Central memory CD8-positive, alpha-beta T cell (primary cell): ENCODE results near the gene PPP1R1B.

Experiments
- ATAC-seq: fragments of 150-1000 bp; cut with Tn5 transposase; replicated peaks from 2 replicates; pipeline ENCODE4 v1.10.0; 2022; ENCODE audit warnings: mild to moderate bottlenecking, moderate FRiP score, moderate number of reproducible peaks; ENCODE audit not compliant: poor library complexity, severe bottlenecking; ENCODE audit errors: extremely low read depth
- DNase-seq, 2 donors: peaks; one replicate each; pipeline ENCODE4 v3.0.0; 2021; ENCODE audit warnings: low spot score in 2 of 2
- H3K27ac Mint-ChIP-seq: one replicate; pipeline ENCODE4 v1.8.0; 2022; ENCODE audit warnings: low read depth, mild to moderate bottlenecking, moderate library complexity, mixed read lengths
- H3K27me3 Mint-ChIP-seq: one replicate; pipeline ENCODE4 v1.8.0; 2022; ENCODE audit warnings: mixed read lengths
- H3K36me3 Mint-ChIP-seq: one replicate; pipeline ENCODE4 v1.8.0; 2022; ENCODE audit warnings: mild to moderate bottlenecking, moderate library complexity, mixed read lengths; ENCODE audit not compliant: insufficient read depth
- H3K4me1 Mint-ChIP-seq: one replicate; pipeline ENCODE4 v1.8.0; 2022; ENCODE audit warnings: mixed read lengths
- H3K4me3 Mint-ChIP-seq: one replicate; pipeline ENCODE4 v1.8.0; 2022; ENCODE audit warnings: mild to moderate bottlenecking, moderate library complexity, mixed read lengths
- H3K9me3 Mint-ChIP-seq: one replicate; pipeline ENCODE4 v1.8.0; 2022; ENCODE audit warnings: mixed read lengths

Gene PPP1R1B

GRCh38 chr17:39647256-39647655 lies 20.5 kb downstream of the PPP1R1B start:
- Mint-ChIP-seq H3K36me3 (peaks cover 9% of the 10 kb centered on the region), H3K4me3 (no peak overlapping the region), H3K9me3 (no peaks in the 10 kb centered on the region), H3K27me3 (no peaks in the 10 kb centered on the region), H3K4me1 (peaks cover 67% of the 10 kb centered on the region), H3K27ac (no peak overlapping the region)
- DNase-seq (no peak), ATAC-seq (no peak)

DNA sequence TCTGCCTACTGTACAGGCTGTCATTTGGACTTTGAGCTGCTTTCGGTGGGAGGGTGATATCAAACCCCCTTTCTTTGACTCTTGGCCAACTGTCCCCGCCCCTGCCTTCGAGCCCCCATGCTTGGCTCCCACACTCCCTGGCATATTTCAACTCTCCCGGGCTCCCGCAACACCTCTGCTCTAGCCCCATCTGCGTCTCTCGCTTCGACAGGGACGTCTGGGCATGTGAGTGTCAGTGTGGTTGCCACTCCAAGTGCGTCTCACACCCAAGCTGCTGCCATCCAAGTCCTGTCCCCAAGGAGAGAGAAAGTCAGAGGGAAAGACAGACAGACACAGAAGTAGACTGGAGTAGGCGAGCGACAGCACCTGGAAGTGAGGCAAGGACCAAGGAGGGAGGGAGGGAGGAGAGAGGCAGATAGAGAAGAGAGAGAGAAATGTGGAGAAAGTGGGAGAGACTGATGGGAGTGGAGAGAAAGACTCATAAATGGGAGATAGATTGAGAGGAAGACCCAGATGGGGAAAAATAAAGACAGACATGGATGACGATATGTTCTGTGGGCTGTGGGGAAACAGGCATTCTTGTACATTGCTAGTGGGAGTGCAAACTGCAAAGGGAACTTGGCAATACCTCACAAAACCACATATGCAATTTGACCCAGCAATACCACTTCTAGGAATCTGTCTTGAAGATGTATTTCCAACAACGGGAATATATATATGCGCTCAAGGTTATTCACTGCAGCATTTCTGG lies 22.0 kb downstream of the PPP1R1B start:
- Mint-ChIP-seq H3K27me3 (no peaks in the 10 kb centered on the region), H3K36me3 (peaks cover 12% of the 10 kb centered on the region), H3K4me3 (no peak overlapping the region), H3K4me1 (peaks cover 60% of the 10 kb centered on the region), H3K9me3 (no peaks in the 10 kb centered on the region), H3K27ac (peak overlapping the region; percentile 50)
- DNase-seq (no peak), ATAC-seq (no peak)

- Mint-ChIP-seq H3K27ac (peak overlapping the region; percentile 49), H3K9me3 (no peaks in the 10 kb centered on the region), H3K4me3 (no peak overlapping the region), H3K27me3 (no peaks in the 10 kb centered on the region), H3K4me1 (peaks cover 46% of the 10 kb centered on the region), H3K36me3 (peaks cover 13% of the 10 kb centered on the region)
- no peak for ATAC-seq
- no peak for DNase-seq
Observed at GRCh38 chr17:39650121-39650579, 23.4 kb downstream of the PPP1R1B start.

GRCh38 chr17:39651923-39652586 lies 25.3 kb downstream of the PPP1R1B start:
- ATAC-seq (no peak), DNase-seq (no peak)
- peak overlapping the region; percentile 80 for H3K27ac Mint-ChIP-seq
- no peaks in the 10 kb centered on the region for H3K9me3 Mint-ChIP-seq
- H3K27me3 Mint-ChIP-seq: no peaks in the 10 kb centered on the region
- peaks cover 39% of the 10 kb centered on the region for H3K4me1 Mint-ChIP-seq
- no peak overlapping the region for H3K4me3 Mint-ChIP-seq
- H3K36me3 Mint-ChIP-seq: peaks cover 17% of the 10 kb centered on the region

DNA sequence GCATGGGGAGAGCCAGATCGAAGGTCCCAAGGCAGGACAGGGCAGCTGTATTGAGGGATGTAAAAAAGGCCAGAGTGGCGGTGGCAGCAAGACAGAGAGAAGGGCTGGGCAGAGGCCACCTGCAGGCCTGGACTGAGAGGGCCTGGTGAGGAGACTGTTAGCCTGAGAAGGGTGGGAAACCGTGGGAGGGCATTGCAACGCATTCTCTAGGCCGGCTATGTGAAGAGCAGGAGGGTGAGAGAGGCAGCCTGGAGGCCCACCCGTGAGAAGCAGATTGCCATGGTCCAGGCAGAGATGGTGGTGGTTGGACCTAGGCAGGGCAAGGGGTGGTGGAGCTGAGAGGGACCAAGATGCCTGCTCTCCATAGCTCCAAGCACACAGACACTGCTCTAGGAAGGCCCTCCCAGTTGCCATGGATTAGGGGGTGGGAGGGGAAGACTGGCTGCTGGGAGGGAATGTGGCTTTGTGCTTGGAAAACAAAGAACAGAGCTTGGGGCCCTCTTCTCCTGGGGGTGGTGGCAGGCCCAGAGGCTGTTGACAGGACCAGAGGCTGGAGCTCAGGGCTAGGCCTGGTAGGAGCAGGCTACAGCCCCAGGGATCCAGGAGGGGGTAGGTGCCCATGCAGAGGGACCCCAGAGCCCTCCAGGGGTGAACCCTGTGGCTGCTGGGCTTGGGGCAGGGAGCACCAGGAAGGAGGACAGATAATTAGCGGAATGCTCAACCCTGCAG lies 26.0 kb downstream of the PPP1R1B start:
- H3K27ac Mint-ChIP-seq: peak overlapping the region; percentile 80
- ATAC-seq (no peak), DNase-seq (no peak)
- H3K4me3 Mint-ChIP-seq: no peak overlapping the region
- H3K27me3 Mint-ChIP-seq: no peaks in the 10 kb centered on the region
- H3K36me3 Mint-ChIP-seq: peaks cover 19% of the 10 kb centered on the region
- no peaks in the 10 kb centered on the region for H3K9me3 Mint-ChIP-seq
- H3K4me1 Mint-ChIP-seq: peaks cover 39% of the 10 kb centered on the region

DNA sequence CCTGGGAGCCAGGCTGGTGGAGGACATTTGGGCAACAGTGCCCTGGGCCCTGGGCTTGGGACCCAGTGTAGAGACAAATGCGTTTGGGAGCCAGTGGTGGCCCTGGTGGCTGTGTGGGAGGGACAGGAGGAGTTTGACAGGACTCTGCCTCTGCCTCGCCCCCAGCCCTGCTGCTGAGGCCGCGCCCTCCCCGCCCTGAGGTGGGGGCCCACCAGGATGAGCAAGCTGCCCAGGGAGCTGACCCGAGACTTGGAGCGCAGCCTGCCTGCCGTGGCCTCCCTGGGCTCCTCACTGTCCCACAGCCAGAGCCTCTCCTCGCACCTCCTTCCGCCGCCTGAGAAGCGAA lies 26.5 kb downstream of the PPP1R1B start:
- H3K4me1 Mint-ChIP-seq: peaks cover 39% of the 10 kb centered on the region
- H3K9me3 Mint-ChIP-seq: no peaks in the 10 kb centered on the region
- H3K27me3 Mint-ChIP-seq: no peaks in the 10 kb centered on the region
- peak overlapping the region; percentile 87 for H3K27ac Mint-ChIP-seq
- ATAC-seq (no peak), DNase-seq (no peak)
- peaks cover 18% of the 10 kb centered on the region for H3K36me3 Mint-ChIP-seq
- H3K4me3 Mint-ChIP-seq: no peak overlapping the region

GRCh38 chr17:39653662-39654331 lies 27.0 kb downstream of the PPP1R1B start:
- Mint-ChIP-seq H3K27ac (peak overlapping the region; percentile 87), H3K4me1 (peaks cover 34% of the 10 kb centered on the region), H3K27me3 (no peaks in the 10 kb centered on the region), H3K36me3 (peaks cover 18% of the 10 kb centered on the region), H3K4me3 (no peak overlapping the region), H3K9me3 (no peaks in the 10 kb centered on the region)
- ATAC-seq (peak; percentile 78), DNase-seq (peak; percentile 68 to 79)

GRCh38 chr17:39655105-39655504 lies 28.4 kb downstream of the PPP1R1B start:
- Mint-ChIP-seq H3K4me1 (peaks cover 26% of the 10 kb centered on the region), H3K27ac (no peak overlapping the region), H3K9me3 (no peaks in the 10 kb centered on the region), H3K27me3 (no peaks in the 10 kb centered on the region), H3K36me3 (peaks cover 19% of the 10 kb centered on the region), H3K4me3 (no peak overlapping the region)
- no peak for DNase-seq
- no peak for ATAC-seq

DNA sequence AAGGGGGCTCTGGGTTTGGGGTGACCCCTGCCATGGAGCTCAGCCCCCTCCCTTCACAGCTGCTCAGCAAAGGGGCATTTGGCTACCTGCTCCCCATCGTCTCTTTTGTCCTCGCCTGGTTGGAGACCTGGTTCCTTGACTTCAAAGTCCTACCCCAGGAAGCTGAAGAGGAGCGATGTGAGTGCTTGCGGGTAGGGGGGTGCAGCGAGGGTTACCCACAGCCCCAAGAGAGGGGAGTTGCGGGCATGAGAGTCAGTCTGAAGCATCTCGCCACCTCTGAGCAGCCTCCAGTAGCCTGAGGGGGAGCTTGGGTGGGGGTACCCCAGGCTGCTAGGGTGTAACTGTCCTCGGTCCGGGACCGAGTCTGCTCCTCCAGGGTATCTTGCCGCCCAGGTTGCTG lies 31.6 kb downstream of the PPP1R1B start:
- Mint-ChIP-seq H3K4me3 (no peak overlapping the region), H3K4me1 (no peaks in the 10 kb centered on the region), H3K27me3 (no peaks in the 10 kb centered on the region), H3K36me3 (peaks cover 21% of the 10 kb centered on the region), H3K9me3 (no peaks in the 10 kb centered on the region), H3K27ac (no peak overlapping the region)
- no peak for DNase-seq
- ATAC-seq: no peak

- Mint-ChIP-seq H3K36me3 (peaks cover 20% of the 10 kb centered on the region), H3K27ac (no peak overlapping the region), H3K27me3 (no peaks in the 10 kb centered on the region), H3K4me1 (peaks cover 1% of the 10 kb centered on the region), H3K9me3 (no peaks in the 10 kb centered on the region), H3K4me3 (no peak overlapping the region)
- no peak for ATAC-seq
- no peak for DNase-seq
Observed at GRCh38 chr17:39658760-39659159, 32.0 kb downstream of the PPP1R1B start.

GRCh38 chr17:39659279-39660010 lies 32.7 kb downstream of the PPP1R1B start:
- Mint-ChIP-seq H3K27me3 (no peaks in the 10 kb centered on the region), H3K27ac (no peak overlapping the region), H3K9me3 (no peaks in the 10 kb centered on the region), H3K4me1 (peaks cover 5% of the 10 kb centered on the region), H3K4me3 (peak overlapping the region; percentile 9), H3K36me3 (peaks cover 16% of the 10 kb centered on the region)
- ATAC-seq: no peak
- DNase-seq: no peak

DNA sequence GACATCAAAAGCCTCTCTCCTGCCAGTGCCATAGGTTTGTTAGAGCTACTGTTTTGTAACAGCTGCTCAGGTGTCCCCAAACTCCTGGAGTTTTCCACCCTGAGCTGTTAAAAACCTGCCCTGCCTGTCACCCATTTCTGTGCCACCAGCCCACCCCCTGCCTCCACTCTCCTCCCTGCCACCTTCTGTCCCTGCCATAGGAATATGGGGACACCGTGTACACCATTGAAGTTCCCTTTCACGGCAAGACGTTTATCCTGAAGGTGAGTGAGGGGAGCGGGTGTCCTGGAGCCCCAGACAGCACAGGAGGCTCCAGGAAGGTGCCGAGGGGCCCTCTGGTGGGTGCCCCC lies 33.2 kb downstream of the PPP1R1B start:
- Mint-ChIP-seq H3K36me3 (peaks cover 16% of the 10 kb centered on the region), H3K27ac (no peak overlapping the region)

More for the DNA sequence above, 33.2 kb downstream of the PPP1R1B start:
- H3K9me3 Mint-ChIP-seq: no peaks in the 10 kb centered on the region
- ATAC-seq (no peak), DNase-seq (no peak)
- peaks cover 5% of the 10 kb centered on the region for H3K4me1 Mint-ChIP-seq
- peak overlapping the region; percentile 9 for H3K4me3 Mint-ChIP-seq
- H3K27me3 Mint-ChIP-seq: no peaks in the 10 kb centered on the region
